Germinal center (tissue), 1 donor: Measurements from ENCODE around the gene GPR137.
"Not testable (repeated sequence)": the region's sequence is repeated elsewhere in the genome, so short reads cannot be mapped to it uniquely, and the experiment has no call there.

Experiments used
- DNase-seq: peaks from one replicate; pipeline ENCODE4 v3.0.0; 2012; ENCODE audit warnings: mixed read lengths, low spot score

Gene GPR137

DNA sequence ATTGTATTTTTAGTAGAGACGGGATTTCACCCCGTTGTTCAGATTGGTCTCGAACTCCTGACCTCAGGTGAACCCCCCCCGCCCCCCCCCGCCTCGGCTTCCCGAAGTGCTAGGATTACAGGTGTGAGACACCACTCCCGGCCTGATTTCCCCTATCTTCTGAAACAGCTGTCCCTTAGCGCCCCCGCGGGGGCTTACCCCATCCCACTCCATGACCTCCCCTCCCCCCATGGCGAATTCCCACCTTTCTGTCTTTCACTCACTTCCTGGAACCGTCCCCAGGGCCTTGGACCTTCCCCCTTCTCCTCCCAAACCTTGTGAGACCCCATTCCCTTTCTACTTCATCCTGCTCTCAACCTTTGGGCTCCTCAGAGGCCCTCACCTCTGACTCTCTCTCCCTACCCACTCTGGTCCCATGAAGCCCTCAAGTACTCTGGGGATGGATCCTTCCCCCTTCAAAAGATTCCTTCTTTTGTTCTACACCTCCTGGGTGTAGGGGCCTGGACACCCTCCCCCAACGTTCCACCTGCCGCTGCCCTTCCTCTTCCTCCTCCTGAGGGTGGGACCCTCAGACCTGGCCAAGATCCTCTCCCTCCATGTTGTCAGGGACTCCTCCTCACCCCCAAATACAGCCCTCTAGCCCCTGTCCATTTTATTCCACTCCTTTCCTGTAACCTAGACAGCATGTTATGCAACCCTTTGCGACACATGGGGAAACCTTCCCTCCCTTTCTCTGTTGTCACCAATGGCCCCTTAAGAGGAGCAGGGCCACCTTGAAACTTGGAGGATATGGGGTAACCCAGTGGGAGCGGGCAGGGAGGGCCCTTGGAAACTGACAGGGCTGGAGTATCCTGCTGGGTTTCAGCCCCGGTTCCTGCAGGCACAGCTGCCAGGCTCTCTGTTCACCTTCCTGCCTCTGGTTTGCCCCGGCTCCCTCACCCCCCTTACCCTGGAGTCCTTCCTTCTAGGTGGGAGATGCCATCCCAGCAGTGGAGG lies 33.4 kb downstream of the GPR137 start:
- DNase-seq, result no peak

GRCh38 chr11:64320556-64320955 lies 34.9 kb downstream of the GPR137 start:
- DNase-seq, result no peak

GRCh38 chr11:64321026-64321425 lies 35.4 kb downstream of the GPR137 start:
- no peak for DNase-seq

DNA sequence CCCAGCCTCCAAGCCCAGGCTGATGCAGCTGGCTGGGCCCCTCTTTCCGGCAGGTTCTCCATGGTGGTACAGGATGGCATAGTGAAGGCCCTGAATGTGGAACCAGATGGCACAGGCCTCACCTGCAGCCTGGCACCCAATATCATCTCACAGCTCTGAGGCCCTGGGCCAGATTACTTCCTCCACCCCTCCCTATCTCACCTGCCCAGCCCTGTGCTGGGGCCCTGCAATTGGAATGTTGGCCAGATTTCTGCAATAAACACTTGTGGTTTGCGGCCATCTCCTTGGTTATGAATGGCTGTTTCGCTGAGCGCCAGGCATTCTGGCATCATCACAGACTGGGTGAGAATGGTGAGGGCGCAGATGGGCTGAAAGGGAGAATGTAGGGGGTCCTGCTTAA lies 35.9 kb downstream of the GPR137 start:
- no peak for DNase-seq

- DNase-seq, result no peak
Measured at GRCh38 chr11:64322925-64323260, 37.2 kb downstream of the GPR137 start.

DNA sequence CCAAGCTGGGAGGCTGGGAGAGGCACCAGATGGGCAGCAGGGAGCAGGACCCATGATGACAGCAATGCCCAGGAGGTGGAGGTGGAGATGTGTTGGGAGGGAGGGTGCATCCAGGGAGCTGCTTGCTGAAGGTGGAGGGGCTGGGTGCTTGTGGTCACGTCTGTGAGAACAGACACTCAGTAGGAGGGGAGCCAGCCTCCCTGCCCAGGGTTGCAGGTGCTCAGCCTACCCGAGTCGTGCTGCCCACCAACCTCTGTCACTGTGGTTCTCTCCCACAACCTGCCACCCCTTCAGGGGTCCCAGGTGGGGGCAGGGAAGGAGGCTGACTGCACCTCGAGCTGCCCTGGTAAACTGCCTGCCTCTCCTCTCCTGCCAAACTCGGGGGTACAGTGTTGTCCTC lies 37.7 kb downstream of the GPR137 start:
- DNase-seq, result no peak

DNA sequence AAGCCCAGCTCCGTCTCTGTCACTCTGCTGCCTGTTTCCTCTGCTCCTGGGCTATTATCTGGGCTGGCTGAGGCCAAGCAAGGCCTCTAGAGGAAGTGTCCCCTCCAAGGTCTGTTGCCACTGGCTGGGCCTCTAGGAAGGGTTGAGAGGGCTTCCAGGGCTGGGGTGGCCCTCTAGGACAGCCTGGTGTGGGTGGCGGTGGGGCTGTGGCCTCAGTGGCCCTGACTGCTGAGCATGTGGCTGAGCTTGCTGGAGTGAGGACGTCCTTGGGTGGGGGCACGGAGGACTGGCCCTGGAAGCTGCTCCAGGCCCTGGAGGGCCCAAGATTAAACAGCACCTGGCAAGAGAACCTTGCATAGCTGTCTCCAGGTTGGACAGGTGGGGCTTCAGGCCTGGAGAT lies 38.3 kb downstream of the GPR137 start:
- DNase-seq, result not testable (repeated sequence)

DNA sequence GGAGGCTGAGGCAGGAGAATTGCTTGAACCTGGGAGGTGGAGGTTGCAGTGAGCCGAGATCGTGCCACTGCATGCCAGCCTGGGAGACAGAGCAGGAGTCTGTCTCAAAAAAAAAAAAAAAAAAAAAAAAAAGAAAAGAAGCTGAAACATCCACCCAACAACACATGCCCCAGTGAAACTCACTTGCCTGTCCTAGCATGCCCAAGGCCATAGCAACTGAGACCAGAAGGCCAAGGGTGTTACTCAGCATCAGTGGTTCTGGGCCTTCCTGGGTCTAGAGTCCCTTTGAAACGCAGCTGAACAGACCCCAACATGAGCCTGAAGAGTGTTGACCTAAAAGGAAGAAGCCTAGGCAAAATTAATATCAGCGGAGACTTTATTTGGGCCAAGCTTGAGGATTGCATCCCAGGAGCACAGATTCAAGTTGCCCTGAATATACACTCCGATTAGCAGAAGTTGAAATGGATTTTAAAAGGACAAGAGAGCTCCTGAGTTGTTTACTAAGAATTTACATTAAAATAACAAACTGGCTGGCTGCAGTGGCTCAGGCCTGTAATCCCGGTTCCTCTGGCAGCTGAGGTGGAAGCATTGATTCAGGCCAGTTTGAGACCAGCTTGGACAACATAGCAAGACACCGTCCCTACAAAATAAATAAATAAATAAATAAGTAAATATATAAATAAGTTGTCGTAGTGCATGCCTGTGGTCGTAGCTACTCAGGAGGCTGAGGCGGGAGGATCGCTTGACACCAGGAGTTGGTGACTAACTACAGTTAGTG lies 39.2 kb downstream of the GPR137 start:
- no peak for DNase-seq

DNA sequence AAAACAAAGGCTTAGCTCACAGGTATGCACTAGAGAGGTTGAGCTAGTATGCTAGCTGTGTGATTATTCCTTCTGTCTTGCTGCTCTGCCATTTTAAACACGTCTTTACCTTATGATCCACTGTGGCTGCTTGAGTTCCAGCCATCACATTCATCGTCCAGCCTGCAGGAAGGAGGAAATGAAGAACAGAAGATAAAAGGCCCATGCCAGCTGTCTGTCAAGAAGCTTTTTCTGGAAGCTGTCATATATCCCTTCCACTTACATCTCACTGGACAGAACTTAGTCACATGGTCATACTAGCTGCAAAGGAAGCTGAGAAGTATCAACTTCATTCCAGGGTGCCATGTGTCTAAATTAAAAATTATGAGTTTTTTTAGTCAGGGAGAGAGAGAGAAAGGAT lies 41.7 kb downstream of the GPR137 start:
- DNase-seq, result no peak

- no peak for DNase-seq
Measured at GRCh38 chr11:64327993-64328392, 42.3 kb downstream of the GPR137 start.

DNA sequence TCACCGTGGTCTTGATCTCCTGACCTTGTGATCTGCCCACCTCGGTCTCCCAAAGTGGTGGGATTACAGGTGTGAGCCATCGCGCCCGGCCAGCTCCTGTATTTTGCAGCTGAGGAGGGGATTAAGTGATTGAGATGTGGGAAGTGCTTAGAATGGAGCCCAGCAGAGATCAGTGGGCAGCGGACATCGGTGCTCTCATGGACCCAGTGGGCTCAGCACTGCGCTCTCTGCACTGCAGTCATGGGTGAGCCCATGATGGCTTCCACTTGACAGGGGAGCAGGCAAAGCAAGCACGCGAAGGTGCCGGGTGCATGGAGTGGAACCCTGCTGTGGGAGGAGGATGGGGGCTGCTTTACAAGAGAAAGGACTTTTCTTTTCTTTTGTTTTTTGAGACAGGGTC lies 45.2 kb downstream of the GPR137 start:
- DNase-seq, result no peak

- peak; percentile 71 for DNase-seq
Measured at GRCh38 chr11:64331569-64332371, 46.1 kb downstream of the GPR137 start.

- no peak for DNase-seq
Measured at GRCh38 chr11:64333556-64333955, 47.9 kb downstream of the GPR137 start.

GRCh38 chr11:64334764-64335735 lies 49.4 kb downstream of the GPR137 start:
- DNase-seq, result peak; percentile 85

GRCh38 chr11:64337538-64338249 lies 52.0 kb downstream of the GPR137 start:
- DNase-seq, result no peak

- DNase-seq, result no peak
Measured at GRCh38 chr11:64338716-64339115, 53.1 kb downstream of the GPR137 start.
